HUES48 (cell line): ENCODE data around the gene PTTG2.

ENCODE experiments used
- H3K27ac ChIP-seq: one replicate; pipeline ENCODE4 v1.7.0; 2013; ENCODE audit warnings: low read depth, low read length, inconsistent platforms
- H3K27me3 ChIP-seq: 2 replicates; pipeline ENCODE4 v1.6.1; 2013; ENCODE audit warnings: mild to moderate bottlenecking, low read length; ENCODE audit not compliant: control insufficient read depth, insufficient read depth
- H3K36me3 ChIP-seq: 2 replicates; pipeline ENCODE4 v1.6.1; 2013; ENCODE audit warnings: low read length; ENCODE audit not compliant: control insufficient read depth, insufficient read depth
- H3K4me1 ChIP-seq: 2 replicates; pipeline ENCODE4 v1.6.1; 2013; ENCODE audit warnings: mild to moderate bottlenecking, low read length; ENCODE audit not compliant: control insufficient read depth, insufficient read depth
- H3K4me3 ChIP-seq: 2 replicates; pipeline ENCODE4 v1.5.1; 2013; ENCODE audit warnings: mild to moderate bottlenecking, low read depth, low read length
- H3K9ac ChIP-seq: 2 replicates; pipeline ENCODE4 v1.6.1; 2013; ENCODE audit warnings: mild to moderate bottlenecking, low read depth, low read length, moderate library complexity
- H3K9me3 ChIP-seq: 2 replicates; pipeline ENCODE4 v1.6.1; 2013; ENCODE audit warnings: low read length; ENCODE audit not compliant: control insufficient read depth, insufficient read depth

Gene PTTG2

GRCh38 chr4:37976991-37977470 lies 16.8 kb downstream of the PTTG2 start:
- Histone ChIP-seq H3K27ac (peak overlapping the region; percentile 92), H3K36me3 (no peaks in the 10 kb centered on the region), H3K4me3 (peak overlapping the region; percentile 64), H3K9ac (peak overlapping the region; percentile 73), H3K4me1 (peaks cover 39% of the 10 kb centered on the region), H3K27me3 (no peaks in the 10 kb centered on the region), H3K9me3 (no peaks in the 10 kb centered on the region)

DNA sequence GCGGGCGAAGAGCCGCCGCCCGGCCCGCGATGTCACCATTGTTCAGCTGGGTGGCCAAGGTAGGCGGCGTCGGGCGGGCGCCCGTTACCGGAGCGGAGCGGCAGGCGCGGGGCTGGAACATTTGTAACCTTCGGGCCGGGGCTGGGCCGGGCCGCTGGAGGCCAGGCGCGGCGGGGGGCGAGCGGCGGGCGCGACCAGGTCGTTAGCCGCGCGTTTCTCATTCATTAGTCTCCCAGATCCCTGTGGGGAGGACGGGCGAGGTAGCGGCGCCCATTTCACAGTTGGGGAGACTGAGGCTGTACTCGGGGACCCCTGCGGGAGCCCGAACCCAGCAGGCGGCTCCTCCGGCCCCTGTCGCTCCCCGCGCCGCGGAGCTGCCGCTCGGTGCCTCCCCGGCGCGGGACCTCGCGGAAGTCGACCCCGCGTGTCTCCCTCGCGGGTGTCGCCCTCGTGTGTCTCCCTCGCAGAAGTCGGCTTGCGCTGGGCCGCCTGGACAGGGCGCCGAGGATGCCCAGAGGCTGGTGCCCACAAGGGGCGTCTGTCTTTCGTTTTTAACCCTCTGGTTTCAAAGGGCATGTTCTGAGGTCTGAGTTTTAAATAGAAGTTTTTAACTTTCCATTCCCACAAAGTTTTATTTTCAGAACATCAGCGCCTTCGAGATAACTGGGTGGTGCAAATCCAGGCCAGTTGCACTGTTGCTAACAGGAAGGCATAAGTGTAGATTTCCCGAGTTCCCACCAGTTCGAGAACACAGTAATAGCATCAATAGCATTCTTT lies 17.5 kb downstream of the PTTG2 start:
- Histone ChIP-seq H3K4me3 (peak overlapping the region; percentile 64), H3K9ac (peak overlapping the region; percentile 2; the same call in 1 of the 2 replicates), H3K4me1 (peaks cover 46% of the 10 kb centered on the region), H3K27ac (peak overlapping the region; percentile 76), H3K27me3 (no peaks in the 10 kb centered on the region), H3K9me3 (no peaks in the 10 kb centered on the region), H3K36me3 (no peaks in the 10 kb centered on the region)

DNA sequence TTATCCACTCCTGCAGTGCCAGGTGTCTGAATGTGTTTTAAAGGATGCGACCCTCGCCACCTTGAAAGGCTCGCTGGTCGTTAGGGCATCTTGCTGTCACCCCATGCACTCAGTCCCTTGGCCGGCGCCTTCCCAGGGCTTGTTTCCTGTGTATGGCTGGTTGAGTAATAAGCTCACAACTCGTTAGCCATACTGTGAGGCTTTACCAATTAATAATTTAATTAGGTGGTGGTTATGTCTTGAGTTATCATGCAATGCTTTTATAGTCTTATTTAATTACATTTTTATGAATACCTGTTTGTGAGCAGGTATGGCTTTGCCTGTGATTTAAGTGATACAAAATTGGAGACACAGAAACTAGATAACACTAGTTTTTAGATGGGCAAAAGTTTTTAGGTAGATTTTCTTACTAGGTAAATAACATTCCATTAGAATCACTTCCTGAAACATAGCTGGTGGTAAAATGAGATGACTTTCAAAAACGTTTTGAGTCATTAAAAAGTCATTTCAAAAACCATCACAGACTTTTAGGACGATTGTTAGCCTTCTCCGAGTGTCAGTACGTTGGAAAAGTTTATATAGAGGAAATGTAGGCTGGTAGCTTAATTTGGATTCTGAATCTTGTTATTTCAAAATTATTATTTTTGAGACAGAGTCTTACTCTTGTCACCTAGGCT lies 18.2 kb downstream of the PTTG2 start:
- Histone ChIP-seq H3K27me3 (no peaks in the 10 kb centered on the region), H3K4me1 (peaks cover 48% of the 10 kb centered on the region), H3K9ac (no peak overlapping the region), H3K36me3 (no peaks in the 10 kb centered on the region), H3K4me3 (peak overlapping the region; percentile 64), H3K9me3 (no peaks in the 10 kb centered on the region), H3K27ac (peak overlapping the region; percentile 76)

- Histone ChIP-seq H3K36me3 (no peaks in the 10 kb centered on the region), H3K9me3 (no peaks in the 10 kb centered on the region), H3K27ac (no peak overlapping the region), H3K4me1 (peaks cover 48% of the 10 kb centered on the region), H3K9ac (no peak overlapping the region), H3K27me3 (no peaks in the 10 kb centered on the region), H3K4me3 (no peak overlapping the region)
These were observed 20.0 kb downstream of the PTTG2 start for GRCh38 chr4:37980246-37980645.

GRCh38 chr4:37981425-37981824 lies 21.2 kb downstream of the PTTG2 start:
- Histone ChIP-seq H3K4me1 (peaks cover 52% of the 10 kb centered on the region), H3K9me3 (no peaks in the 10 kb centered on the region), H3K9ac (no peak overlapping the region), H3K27ac (peak overlapping the region; percentile 23), H3K36me3 (no peaks in the 10 kb centered on the region), H3K27me3 (no peaks in the 10 kb centered on the region), H3K4me3 (0 out of 2 replicates have a peak overlapping the region, but pooled peaks have one; percentile 16)

DNA sequence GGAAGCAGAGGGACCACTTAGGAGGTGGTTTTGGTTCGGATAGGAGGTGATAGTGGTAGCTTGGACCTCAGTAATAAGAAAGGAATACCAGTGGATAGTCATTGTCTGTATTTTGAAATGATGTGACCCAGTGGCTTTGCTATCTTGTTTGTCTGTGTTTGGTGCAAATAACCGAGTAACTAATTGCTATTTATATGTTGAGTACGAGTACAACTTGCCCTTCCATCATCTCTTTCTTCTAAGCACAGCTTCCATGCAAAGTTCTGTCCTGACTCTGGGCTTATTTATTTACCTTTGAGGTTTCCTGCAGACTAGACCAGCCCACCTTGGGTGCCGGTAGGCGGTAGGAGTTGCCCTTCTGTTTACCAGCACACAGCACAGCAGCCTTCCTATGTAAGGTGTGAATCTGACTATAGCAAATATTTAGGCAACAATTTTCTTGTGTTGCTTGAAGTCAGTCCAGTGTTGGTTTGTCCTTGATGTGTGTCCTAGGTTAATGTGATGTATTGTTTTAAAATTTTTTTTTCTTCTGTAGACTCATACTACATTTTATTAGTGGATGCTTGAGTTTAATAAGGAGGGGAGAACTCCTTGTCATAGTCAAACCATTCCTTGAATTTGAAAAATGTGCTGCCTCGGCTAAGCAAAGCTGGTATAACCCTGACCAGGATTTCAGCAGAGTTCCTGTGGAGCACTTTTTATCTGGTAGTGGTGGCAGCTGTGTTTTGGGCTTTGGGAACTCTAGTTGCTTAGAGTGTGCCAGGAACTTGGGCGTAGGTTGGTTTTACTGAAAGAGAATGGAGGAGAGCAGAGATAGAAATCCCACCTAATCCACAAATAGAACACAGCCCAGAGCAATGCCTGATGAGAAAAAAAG lies 21.9 kb downstream of the PTTG2 start:
- no peaks in the 10 kb centered on the region for H3K27me3 ChIP-seq
- no peaks in the 10 kb centered on the region for H3K36me3 ChIP-seq
- H3K27ac ChIP-seq, result peak overlapping the region; percentile 23
- 0 out of 2 replicates have a peak overlapping the region, but pooled peaks have one; percentile 16 for H3K4me3 ChIP-seq
- no peaks in the 10 kb centered on the region for H3K9me3 ChIP-seq
- H3K4me1 ChIP-seq, result peaks cover 51% of the 10 kb centered on the region
- no peak overlapping the region for H3K9ac ChIP-seq

- Histone ChIP-seq H3K27ac (no peak overlapping the region), H3K4me3 (no peak overlapping the region), H3K9me3 (no peaks in the 10 kb centered on the region), H3K4me1 (peaks cover 54% of the 10 kb centered on the region), H3K36me3 (no peaks in the 10 kb centered on the region), H3K27me3 (no peaks in the 10 kb centered on the region), H3K9ac (no peak overlapping the region)
These were observed 22.5 kb downstream of the PTTG2 start for GRCh38 chr4:37982736-37983135.

- no peak overlapping the region for H3K27ac ChIP-seq
- no peaks in the 10 kb centered on the region for H3K9me3 ChIP-seq
- H3K4me3 ChIP-seq, result no peak overlapping the region
- no peaks in the 10 kb centered on the region for H3K36me3 ChIP-seq
- no peak overlapping the region for H3K9ac ChIP-seq
- peaks cover 55% of the 10 kb centered on the region for H3K4me1 ChIP-seq
- H3K27me3 ChIP-seq, result no peaks in the 10 kb centered on the region
These were observed 23.8 kb downstream of the PTTG2 start for GRCh38 chr4:37983951-37984350.

GRCh38 chr4:37985730-37986275 lies 25.6 kb downstream of the PTTG2 start:
- peaks cover 63% of the 10 kb centered on the region for H3K4me1 ChIP-seq
- no peak overlapping the region for H3K27ac ChIP-seq
- H3K27me3 ChIP-seq, result no peaks in the 10 kb centered on the region
- no peaks in the 10 kb centered on the region for H3K36me3 ChIP-seq
- no peaks in the 10 kb centered on the region for H3K9me3 ChIP-seq
- no peak overlapping the region for H3K9ac ChIP-seq
- H3K4me3 ChIP-seq, result no peak overlapping the region

DNA sequence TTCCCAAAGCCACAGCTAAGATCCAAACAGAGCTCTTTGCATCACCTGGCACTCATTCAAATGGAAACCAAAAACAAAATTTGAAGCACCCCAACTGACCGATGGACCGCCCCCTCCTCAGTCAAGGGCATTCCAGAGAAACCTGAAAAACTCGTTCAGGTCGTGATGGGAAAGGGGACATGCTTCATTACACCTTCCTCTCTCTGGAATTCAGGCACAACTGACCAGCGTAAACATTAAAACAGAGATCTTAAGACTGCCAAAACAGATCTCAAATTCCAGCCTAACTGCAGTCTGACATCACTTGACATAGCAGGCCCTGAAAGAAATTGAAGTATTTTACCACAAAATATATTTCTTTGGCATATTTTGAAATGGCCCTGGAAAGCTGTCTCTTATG lies 28.5 kb downstream of the PTTG2 start:
- Histone ChIP-seq H3K36me3 (no peaks in the 10 kb centered on the region), H3K4me1 (peaks cover 59% of the 10 kb centered on the region), H3K9me3 (no peaks in the 10 kb centered on the region), H3K4me3 (peak overlapping the region; percentile 41; the same call in 1 of the 2 replicates), H3K27me3 (no peaks in the 10 kb centered on the region), H3K9ac (peak overlapping the region; percentile 34; the same call in 1 of the 2 replicates), H3K27ac (peak overlapping the region; percentile 76)
